Measurements from ENCODE around the gene DBI.

GRCh38 chr2:119352357-119352756, 14.4 kb upstream of the DBI start:
- TF ChIP-seq CTCF (IDR thresholded peaks at IDR 0.05) (peak in 1 of 4 experiments; percentile 6), POLR2A (IDR thresholded peaks at IDR 0.05) (no peak), POLR2AphosphoS5 (IDR thresholded peaks at IDR 0.05) (peak; percentile 63)

Measured in prostate gland (tissue), 2 donors.